K562 (cell line): Measurements from ENCODE around the gene SCLY. TPM values are rescaled to one million over a fixed set of nuclear protein-coding genes. Genes with fewer than 3 reads are reported as not detected.
A peak's percentile ranks its signal among the peaks of the same experiment; 100 is the strongest.

Experiments used
- ATAC-seq: fragments of 200-7000 bp; cut with Tn5 transposase; 3 replicates; pipeline ENCODE4 v1.9.1; 2020; ENCODE audit warnings: moderate library complexity
- BruUV-seq: library from RNA; stranded (reverse); fragments of 400-500 nt; replicated peaks from 2 replicates; lab custom pipeline; 2021; lab: Mats Ljungman, UMichigan
- CTCF ChIA-PET: fragments of 300-600 bp; formaldehyde crosslinking; extraction: SDS; loops from one replicate; lab custom pipeline; 2021; ENCODE audit warnings: low intra/inter-chr PET ratio; lab: Yijun Ruan, JAX
- POLR2A ChIA-PET: fragments of 300-600, 350-650 bp; sonication (Branson Sonifier 250); formaldehyde crosslinking; extraction: SDS; loops from one replicate; lab custom pipeline; 2021; ENCODE audit warnings: antibody characterized with exemption, inconsistent platforms; lab: Yijun Ruan, JAX
- DNase-seq, 4 experiments: peaks; one replicate each; pipeline versions ENCODE4 v3.0.0 to v3.0.0-alpha.2; 2011 to 2018; ENCODE audit warnings: low spot score in 3 of 4, mixed read lengths in 3 of 4; ENCODE audit errors: extremely low read depth in 1 of 4
- FAIRE-seq: peaks from 2 replicates; lab custom pipeline; 2011; peaks lifted over from hg19 to GRCh38; lab: Jason Lieb, UNC
- H2AFZ ChIP-seq: 2 replicates; pipeline ENCODE4 v1.6.0; 2011; ENCODE audit warnings: low read depth, low read length, control low read depth, inconsistent platforms
- H3K27ac ChIP-seq: fragments of 200-600 bp; 3 replicates; pipeline ENCODE4 v1.8.0; 2011; ENCODE audit warnings: low read depth, mild to moderate bottlenecking, control low read depth, inconsistent platforms, low read length, moderate library complexity, mixed read lengths; ENCODE audit errors: extremely low read depth
- H3K27me3 ChIP-seq, 2 experiments: fragments of 300-600 bp in 1 of 2; 2 replicates in 1 of 2; 3 replicates in 1 of 2; pipeline versions ENCODE4 v1.6.0 to v1.8.0; 2011; ENCODE audit warnings: inconsistent platforms in 2 of 2, low read length in 2 of 2, mild to moderate bottlenecking in 1 of 2, mixed read lengths in 1 of 2, moderate library complexity in 1 of 2; ENCODE audit not compliant: control insufficient read depth in 2 of 2, insufficient read depth in 2 of 2
- H3K36me3 ChIP-seq: fragments of 300-600 bp; 3 replicates; pipeline ENCODE4 v1.8.0; 2011; ENCODE audit warnings: mild to moderate bottlenecking, low read length, inconsistent platforms; ENCODE audit not compliant: control insufficient read depth, insufficient read depth
- H3K4me1 ChIP-seq, 2 experiments: fragments of 200-600 bp in 1 of 2; replicated peaks in 1 of 2; 2 replicates in 1 of 2; 3 replicates in 1 of 2; pipeline versions ENCODE4 v1.5.1 to v1.8.0; 2011; ENCODE audit warnings: inconsistent platforms in 2 of 2, low read length in 2 of 2, mild to moderate bottlenecking in 1 of 2, mixed read lengths in 1 of 2, moderate library complexity in 1 of 2; ENCODE audit not compliant: control insufficient read depth in 2 of 2, insufficient read depth in 2 of 2
- H3K4me2 ChIP-seq: 2 replicates; pipeline ENCODE4 v1.6.1; 2011; ENCODE audit warnings: low read length, control low read depth, inconsistent platforms, mixed read lengths; ENCODE audit not compliant: insufficient read depth
- H3K4me3 ChIP-seq: fragments of 200-600 bp; sonication (generic), shearing (Covaris generic); 2 replicates; pipeline ENCODE4 v1.5.1; 2016; ENCODE audit warnings: control low read depth, inconsistent platforms
- H3K79me2 ChIP-seq: fragments of 200-600 bp; 3 replicates; pipeline ENCODE4 v1.8.0; 2011; ENCODE audit warnings: low read length, inconsistent platforms; ENCODE audit not compliant: control insufficient read depth, insufficient read depth
- H3K9ac ChIP-seq, 2 experiments: 2 replicates each; pipeline versions ENCODE4 v1.6.0 to v1.6.1; 2011; ENCODE audit warnings: low read depth in 2 of 2, low read length in 2 of 2, control low read depth in 1 of 2, inconsistent platforms in 1 of 2, mild to moderate bottlenecking in 1 of 2, mixed read lengths in 1 of 2; ENCODE audit not compliant: insufficient read depth in 1 of 2
- H3K9me1 ChIP-seq: one replicate; pipeline ENCODE4 v1.6.0; 2011; ENCODE audit warnings: inconsistent platforms, mild to moderate bottlenecking, low read length, moderate library complexity; ENCODE audit not compliant: control insufficient read depth, insufficient read depth
- H3K9me3 ChIP-seq: replicated peaks from 2 replicates; pipeline ENCODE4 v1.5.1; 2011; ENCODE audit warnings: low read depth, low read length, inconsistent platforms; ENCODE audit not compliant: control insufficient read depth, insufficient read depth
- H4K20me1 ChIP-seq: replicated peaks from 2 replicates; pipeline ENCODE4 v1.6.1; 2011; ENCODE audit warnings: low read length, inconsistent platforms, mixed read lengths; ENCODE audit not compliant: control insufficient read depth, insufficient read depth
- FOXA3 ChIP-seq, 2 experiments: fragments of 450-650 bp in 1 of 2; sonication (generic) in 1 of 2; formaldehyde crosslinking; IDR thresholded peaks in 1 of 2; conservative IDR thresholded peaks in 1 of 2; 2 replicates each; pipeline versions ENCODE4 v1.4.0 to v1.8.0; 2020 to 2022; ENCODE audit warnings: mild to moderate bottlenecking in 2 of 2, missing genetic modification reagents in 1 of 2
- RBM15 ChIP-seq: fragments of 200-400 bp; formaldehyde crosslinking; IDR thresholded peaks from 2 replicates; pipeline ENCODE4 v1.6.1; 2018; ENCODE audit warnings: mild to moderate bottlenecking, low read length, moderate library complexity; ENCODE audit not compliant: insufficient read depth
- ZBTB26 ChIP-seq: fragments of 450-650 bp; formaldehyde crosslinking; IDR thresholded peaks from 2 replicates; pipeline ENCODE4 v1.4.0; 2022; ENCODE audit warnings: missing genetic modification characterization
- ZNF668 ChIP-seq: fragments of 250-450 bp; sonication (Bioruptor Pico); IDR thresholded peaks from 2 replicates; pipeline ENCODE4 v1.8.0; 2022; ENCODE audit warnings: mild to moderate bottlenecking, inconsistent platforms
- ZNF75A ChIP-seq: fragments of 450-650 bp; formaldehyde crosslinking; IDR thresholded peaks from 2 replicates; pipeline ENCODE4 v1.4.0; 2020; ENCODE audit warnings: mild to moderate bottlenecking
- WGBS: fragments of 100-300 bp; shearing (Covaris generic); methylation state at CpG from one replicate; pipeline ENCODE4 v1.1.6; 2016; ENCODE audit warnings: low coverage, mixed read lengths; ENCODE audit not compliant: insufficient coverage; ENCODE audit errors: missing lambda C conversion rate; 5-methylcytosine and 5-hydroxymethylcytosine counted together
- in situ Hi-C: fragments of 300-500 bp; cut with MboI; formaldehyde crosslinking; loops from 4 replicates; pipeline ENCODE4 v1.15.0; 2018; ENCODE audit warnings: inconsistent platforms, mixed read lengths
- intact Hi-C: fragments of 100-400 bp; cut with micrococcal nuclease; formaldehyde crosslinking; loops from 2 replicates; pipeline ENCODE4 v1.14.2; 2022
- polyA plus RNA-seq, 8 experiments: library from polyadenylated mRNA; depleted of rRNA in 4 of 8; stranded (reverse) in 5 of 8; unstranded in 3 of 8; fragments of >200 nt; fragmentation: Nextera tagmentation in 2 of 8; fragmentation: Illumina TruSeq in 1 of 8; extraction: Ambion mirVana in 2 of 8; extraction: Trizol in 1 of 8; gene quantifications; 2 replicates each; pipeline versions ENCODE4 v1.2.1 to v1.2.3, GENCODE V29; 2011 to 2014; ENCODE audit warnings: inconsistent platforms in 1 of 8, missing spikeins in 1 of 8
- total RNA-seq, 7 experiments: library from RNA; depleted of rRNA in 6 of 7; stranded (reverse); fragments of >200 nt in 6 of 7; fragmentation: Illumina TruSeq in 2 of 7; extraction: Trizol in 2 of 7; gene quantifications; 2 replicates each; pipeline versions ENCODE4 v1.2.1 to v1.2.3, GENCODE V29; 2011 to 2021; ENCODE audit warnings: low replicate concordance in 1 of 7
- TF ChIP-seq, protein P1 (sequence below): fragments of 200-400 bp; formaldehyde crosslinking; IDR thresholded peaks from 2 replicates; pipeline ENCODE4 v1.6.1; 2017; ENCODE audit warnings: mild to moderate bottlenecking, low read depth, low read length, moderate library complexity

The SCLY gene
- total and polyA plus RNA-seq, 9 of the 15 experiments (the other 6 are each of a cell fraction or from before 2014, with no cell fraction given): 2.6 to 32.2 (median 21.1) TPM

DNA sequence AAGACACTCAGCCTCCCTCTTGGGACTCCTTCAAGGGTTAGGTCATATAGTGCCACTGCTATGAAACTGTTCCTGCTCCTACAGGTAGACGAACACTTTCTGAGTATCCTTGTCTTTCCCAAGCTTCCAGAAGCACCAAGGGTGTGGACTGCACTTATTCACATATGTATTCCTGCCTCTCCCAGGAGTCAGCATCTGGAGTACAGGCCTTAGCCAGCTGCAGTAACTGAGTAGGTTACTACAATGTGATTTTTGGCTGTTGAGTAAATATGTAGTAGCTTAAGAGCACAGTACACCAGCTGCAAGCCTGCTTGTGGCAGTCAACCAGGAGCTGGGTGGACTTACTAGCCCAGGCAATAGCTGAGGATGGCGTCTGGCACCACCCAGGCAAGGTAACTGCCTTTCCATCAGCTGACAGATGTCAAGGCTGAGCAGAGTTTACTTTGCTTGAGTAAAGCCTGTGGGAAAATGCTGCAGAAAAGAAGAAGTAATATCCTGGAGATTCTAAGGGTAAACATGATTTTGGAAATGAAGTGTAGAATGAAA, 14.0 kb upstream of the SCLY start:
- POLR2A ChIA-PET: interaction anchor here (1.4 kb wide), 1 partner anchor 14 kb away, joined by 3 read pairs; the partner anchor contains the start of gene SCLY
- no peaks in the 10 kb centered on the region for H3K9me3 ChIP-seq
- in situ Hi-C loops (no loop called here), intact Hi-C loops (no loop called here)
- TF ChIP-seq FOXA3 (CRISPR knock-in tag; conservative IDR thresholded peaks at IDR 0.05 in 1 of 2, IDR thresholded peaks at IDR 0.05 in 1 of 2) (no peak), ZNF75A (peak; percentile 66; the same call in 1 of the 2 replicates), ZBTB26 (CRISPR knock-in tag) (no peak), ZNF668 (CRISPR knock-in tag) (no peak), RBM15 (no peak)
- TF ChIP-seq, protein P1, sequence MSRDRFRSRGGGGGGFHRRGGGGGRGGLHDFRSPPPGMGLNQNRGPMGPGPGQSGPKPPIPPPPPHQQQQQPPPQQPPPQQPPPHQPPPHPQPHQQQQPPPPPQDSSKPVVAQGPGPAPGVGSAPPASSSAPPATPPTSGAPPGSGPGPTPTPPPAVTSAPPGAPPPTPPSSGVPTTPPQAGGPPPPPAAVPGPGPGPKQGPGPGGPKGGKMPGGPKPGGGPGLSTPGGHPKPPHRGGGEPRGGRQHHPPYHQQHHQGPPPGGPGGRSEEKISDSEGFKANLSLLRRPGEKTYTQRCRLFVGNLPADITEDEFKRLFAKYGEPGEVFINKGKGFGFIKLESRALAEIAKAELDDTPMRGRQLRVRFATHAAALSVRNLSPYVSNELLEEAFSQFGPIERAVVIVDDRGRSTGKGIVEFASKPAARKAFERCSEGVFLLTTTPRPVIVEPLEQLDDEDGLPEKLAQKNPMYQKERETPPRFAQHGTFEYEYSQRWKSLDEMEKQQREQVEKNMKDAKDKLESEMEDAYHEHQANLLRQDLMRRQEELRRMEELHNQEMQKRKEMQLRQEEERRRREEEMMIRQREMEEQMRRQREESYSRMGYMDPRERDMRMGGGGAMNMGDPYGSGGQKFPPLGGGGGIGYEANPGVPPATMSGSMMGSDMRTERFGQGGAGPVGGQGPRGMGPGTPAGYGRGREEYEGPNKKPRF: no peak
- H2AFZ ChIP-seq: no peak overlapping the region
- H4K20me1 ChIP-seq: no peaks in the 10 kb centered on the region
- no peaks in the 10 kb centered on the region for H3K9me1 ChIP-seq
- CTCF ChIA-PET: no interaction called here
- H3K4me2 ChIP-seq: no peak overlapping the region
- H3K4me1 ChIP-seq: no peaks in the 10 kb centered on the region
- no peak overlapping the region for H3K27ac ChIP-seq
- H3K79me2 ChIP-seq: no peaks in the 10 kb centered on the region
- BruUV-seq: no TSS peak
- H3K27me3 ChIP-seq: no peaks in the 10 kb centered on the region
- 70% methylated on average over 2 of the region's 2 CpGs for WGBS
- H3K36me3 ChIP-seq: peaks cover 21% of the 10 kb centered on the region; the same call in 2 of the 3 replicates
- DNase-seq (no peak), ATAC-seq (no peak), FAIRE-seq (no peak)
- no peak overlapping the region for H3K4me3 ChIP-seq
- no peak overlapping the region for H3K9ac ChIP-seq
